Measurements from ENCODE around the gene ANP32E. TPM values are rescaled to one million over a fixed set of nuclear protein-coding genes. Genes with fewer than 3 reads are reported as not detected.
A peak's percentile ranks its signal among the peaks of the same experiment; 100 is the strongest.

The ANP32E gene
- total and polyA plus RNA-seq, 2 of the 4 experiments (the other 2 are of a cell fraction) = 5.9 to 18.4 TPM

- H3K9me1 ChIP-seq (ENCODE audit: insufficient read depth, low read length) = peaks cover 8% of the 10 kb centered on the region
- peak overlapping the region; percentile 69 to 90; a peak in 3 of 4 replicates for H4K8ac ChIP-seq (ENCODE audit: low read depth in 2 of 2, low read length in 2 of 2)
- peak overlapping the region; percentile 86 for H2AK9ac ChIP-seq (replicated peaks; ENCODE audit: low read depth, low read length, poor library complexity)
- BruUV-seq (replicated peaks) = no TSS peak
- CTCF ChIA-PET = no interaction called here
- peak overlapping the region; percentile 99 for H3K4me2 ChIP-seq (ENCODE audit: low read depth, low read length)
- 0% methylated on average over 3 of the region's 21 CpGs; no CpG with 5 or more reads in 1 of the 2 experiments for WGBS, 2 experiments (ENCODE audit: extremely low coverage in 2 of 2, insufficient read length in 1 of 2)
- H3K36me3 ChIP-seq (ENCODE audit: control insufficient read depth, insufficient read depth, low read length) = peaks cover 22% of the 10 kb centered on the region
- peak overlapping the region; percentile 76 for H2BK5ac ChIP-seq (ENCODE audit: low read depth, low read length, poor library complexity, severe bottlenecking)
- intact Hi-C loops (cut with micrococcal nuclease) = no loop called here
- peak overlapping the region; percentile 28 for H4K91ac ChIP-seq (ENCODE audit: insufficient read depth, low read depth, low read length)
- in situ Hi-C loops (cut with MboI; ENCODE audit: low sequenced_read_pairs) = loop anchor here (10.0 kb wide), 1 partner anchor 286 kb away; no protein-coding TSS in a partner anchor
- peak overlapping the region; percentile 83 for H4K5ac ChIP-seq (ENCODE audit: low read depth, low read length)
- H3K9ac ChIP-seq (ENCODE audit: low read depth, low read length) = peak overlapping the region; percentile 96
- peaks cover 6% of the 10 kb centered on the region for H3K4me1 ChIP-seq (ENCODE audit: control insufficient read depth, insufficient read depth, low read length)
- no peaks in the 10 kb centered on the region for H3K27me3 ChIP-seq (ENCODE audit: control insufficient read depth, insufficient read depth, low read length)
- peak overlapping the region; percentile 93 for H3K4me3 ChIP-seq (ENCODE audit: insufficient read depth, low read depth, low read length)
- H3K79me1 ChIP-seq (ENCODE audit: low read depth in 1 of 2, low read length in 2 of 2) = peaks cover 16 to 44% of the 10 kb centered on the region in 2 experiments
- peak overlapping the region; percentile 87 for H3K27ac ChIP-seq (ENCODE audit: insufficient read depth, low read length)
- dilution Hi-C loops (cut with HindIII; ENCODE audit: low sequenced_read_pairs, unreplicated experiment) = no loop called here
- DNase-seq = no peak
- no peaks in the 10 kb centered on the region for H3K9me3 ChIP-seq (ENCODE audit: control insufficient read depth, insufficient read depth, low read length)
- TF ChIP-seq, protein P1, sequence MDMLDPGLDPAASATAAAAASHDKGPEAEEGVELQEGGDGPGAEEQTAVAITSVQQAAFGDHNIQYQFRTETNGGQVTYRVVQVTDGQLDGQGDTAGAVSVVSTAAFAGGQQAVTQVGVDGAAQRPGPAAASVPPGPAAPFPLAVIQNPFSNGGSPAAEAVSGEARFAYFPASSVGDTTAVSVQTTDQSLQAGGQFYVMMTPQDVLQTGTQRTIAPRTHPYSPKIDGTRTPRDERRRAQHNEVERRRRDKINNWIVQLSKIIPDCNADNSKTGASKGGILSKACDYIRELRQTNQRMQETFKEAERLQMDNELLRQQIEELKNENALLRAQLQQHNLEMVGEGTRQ (IDR thresholded peaks at IDR 0.05; ENCODE audit: low read depth, low read length) = no peak
- no peak for TF ChIP-seq POLR2A (IDR thresholded peaks at IDR 0.05; ENCODE audit: low read depth, low read length)
- TF ChIP-seq CHD1 (IDR thresholded peaks at IDR 0.05; ENCODE audit: low read depth, low read length) = no peak
- TF ChIP-seq SMC3 (IDR thresholded peaks at IDR 0.05; ENCODE audit: low read depth, low read length) = no peak
- TF ChIP-seq FOS (IDR thresholded peaks at IDR 0.05; ENCODE audit: low read depth, low read length) = no peak
- TF ChIP-seq RFX5 (IDR thresholded peaks at IDR 0.05; ENCODE audit: low read depth, low read length) = no peak
- TF ChIP-seq MAZ (IDR thresholded peaks at IDR 0.05; ENCODE audit: borderline replicate concordance, low read depth, low read length) = no peak
- TF ChIP-seq MAFK (IDR thresholded peaks at IDR 0.05; ENCODE audit: low read depth, low read length) = no peak
- TF ChIP-seq MXI1 (IDR thresholded peaks at IDR 0.05; ENCODE audit: borderline replicate concordance, low read depth, low read length) = no peak
- TF ChIP-seq NFE2L2 (IDR thresholded peaks at IDR 0.05; ENCODE audit: low read depth, low read length) = no peak
- TF ChIP-seq BHLHE40 (IDR thresholded peaks at IDR 0.05; ENCODE audit: low read depth, low read length) = no peak
- TF ChIP-seq, protein P2, sequence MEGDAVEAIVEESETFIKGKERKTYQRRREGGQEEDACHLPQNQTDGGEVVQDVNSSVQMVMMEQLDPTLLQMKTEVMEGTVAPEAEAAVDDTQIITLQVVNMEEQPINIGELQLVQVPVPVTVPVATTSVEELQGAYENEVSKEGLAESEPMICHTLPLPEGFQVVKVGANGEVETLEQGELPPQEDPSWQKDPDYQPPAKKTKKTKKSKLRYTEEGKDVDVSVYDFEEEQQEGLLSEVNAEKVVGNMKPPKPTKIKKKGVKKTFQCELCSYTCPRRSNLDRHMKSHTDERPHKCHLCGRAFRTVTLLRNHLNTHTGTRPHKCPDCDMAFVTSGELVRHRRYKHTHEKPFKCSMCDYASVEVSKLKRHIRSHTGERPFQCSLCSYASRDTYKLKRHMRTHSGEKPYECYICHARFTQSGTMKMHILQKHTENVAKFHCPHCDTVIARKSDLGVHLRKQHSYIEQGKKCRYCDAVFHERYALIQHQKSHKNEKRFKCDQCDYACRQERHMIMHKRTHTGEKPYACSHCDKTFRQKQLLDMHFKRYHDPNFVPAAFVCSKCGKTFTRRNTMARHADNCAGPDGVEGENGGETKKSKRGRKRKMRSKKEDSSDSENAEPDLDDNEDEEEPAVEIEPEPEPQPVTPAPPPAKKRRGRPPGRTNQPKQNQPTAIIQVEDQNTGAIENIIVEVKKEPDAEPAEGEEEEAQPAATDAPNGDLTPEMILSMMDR (conservative IDR thresholded peaks at IDR 0.05; ENCODE audit: low read depth, low read length) = no peak
- TF ChIP-seq RCOR1 (IDR thresholded peaks at IDR 0.05; ENCODE audit: insufficient replicate concordance, low read length) = no peak
- TF ChIP-seq CEBPB (IDR thresholded peaks at IDR 0.05; ENCODE audit: low read depth, low read length) = no peak
- TF ChIP-seq, protein P3, sequence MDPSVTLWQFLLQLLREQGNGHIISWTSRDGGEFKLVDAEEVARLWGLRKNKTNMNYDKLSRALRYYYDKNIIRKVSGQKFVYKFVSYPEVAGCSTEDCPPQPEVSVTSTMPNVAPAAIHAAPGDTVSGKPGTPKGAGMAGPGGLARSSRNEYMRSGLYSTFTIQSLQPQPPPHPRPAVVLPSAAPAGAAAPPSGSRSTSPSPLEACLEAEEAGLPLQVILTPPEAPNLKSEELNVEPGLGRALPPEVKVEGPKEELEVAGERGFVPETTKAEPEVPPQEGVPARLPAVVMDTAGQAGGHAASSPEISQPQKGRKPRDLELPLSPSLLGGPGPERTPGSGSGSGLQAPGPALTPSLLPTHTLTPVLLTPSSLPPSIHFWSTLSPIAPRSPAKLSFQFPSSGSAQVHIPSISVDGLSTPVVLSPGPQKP (IDR thresholded peaks at IDR 0.05; ENCODE audit: borderline replicate concordance, low read depth, low read length) = no peak
- no peak for TF ChIP-seq RAD21 (IDR thresholded peaks at IDR 0.05; ENCODE audit: low read length)
- no peak overlapping the region for H2BK15ac ChIP-seq (ENCODE audit: low read depth, low read length)
- H3K14ac ChIP-seq (replicated peaks; ENCODE audit: low read depth, low read length) = peak overlapping the region; percentile 67
- H2BK120ac ChIP-seq (ENCODE audit: low read depth, low read length) = no peak overlapping the region
- peak overlapping the region; percentile 89 for H2AFZ ChIP-seq (replicated peaks; ENCODE audit: low read length, poor library complexity)
- POLR2A ChIA-PET (ENCODE audit: unreplicated experiment) = no interaction called here
- H3K56ac ChIP-seq (ENCODE audit: extremely low read depth, insufficient read depth, low read length) = peak overlapping the region; percentile 70
- peak overlapping the region; percentile 86 for H2AK5ac ChIP-seq (ENCODE audit: low read depth, low read length)
- H3K4ac ChIP-seq (ENCODE audit: low read depth, low read length) = peak overlapping the region; percentile 80
- H2BK20ac ChIP-seq (ENCODE audit: low read depth, low read length) = no peak overlapping the region
- peak overlapping the region; percentile 5; the same call in 1 of the 2 replicates for H3K18ac ChIP-seq (ENCODE audit: low read depth, low read length)
- H3K23ac ChIP-seq (ENCODE audit: low read depth, low read length) = peak overlapping the region; percentile 35
- H4K20me1 ChIP-seq (ENCODE audit: insufficient read depth, low read length) = no peaks in the 10 kb centered on the region
- ATAC-seq (ENCODE audit: low read depth) = peak; percentile 4; the same call in 1 of the 2 replicates
These were observed 32.4 kb upstream of the ANP32E start for GRCh38 chr1:150268340-150268704.

Measured in IMR-90 (cell line).